ENCODE data around the gene MIA2. TPM values are rescaled to one million over a fixed set of nuclear protein-coding genes. Genes with fewer than 3 reads are reported as not detected.

The MIA2 gene
- total and polyA plus RNA-seq, 9 of the 15 experiments (the other 6 are each of a cell fraction or from before 2014, with no cell fraction given) = 6.0 to 21.8 (median 12.8) TPM

GRCh38 chr14:39268393-39268792 is 34.7 kb downstream of the MIA2 start:
- peak overlapping the region; percentile 20 to 94; a peak in 2 of 4 replicates for H3K9ac ChIP-seq (ENCODE audit: insufficient read depth in 1 of 2, low read depth in 2 of 2, low read length in 2 of 2)
- BruUV-seq (replicated peaks) = no TSS peak
- peak in 1 of 4 experiments; percentile 43 for DNase-seq (ENCODE audit: extremely low read depth in 1 of 4, low spot score in 3 of 4)
- no peak for TF ChIP-seq STAG1 (CRISPR knock-in tag; IDR thresholded peaks at IDR 0.05; ENCODE audit: borderline replicate concordance)
- no peak for TF ChIP-seq SRSF3 (IDR thresholded peaks at IDR 0.05; ENCODE audit: insufficient read depth, low read length)
- no peak for TF ChIP-seq HDAC2 (IDR thresholded peaks at IDR 0.05)
- no peak for TF ChIP-seq ZBTB1 (CRISPR knock-in tag; IDR thresholded peaks at IDR 0.05; ENCODE audit: borderline replicate concordance, low read depth)
- TF ChIP-seq POLR3A (IDR thresholded peaks at IDR 0.05; ENCODE audit: borderline replicate concordance, extremely low read depth, insufficient read depth, insufficient read length) = no peak
- 0 out of 2 replicates have a peak, but pooled peaks have one; percentile 6 for TF ChIP-seq C11orf30 (IDR thresholded peaks at IDR 0.05; ENCODE audit: low read depth)
- no peak for TF ChIP-seq HSF4 (CRISPR knock-in tag; IDR thresholded peaks at IDR 0.05; ENCODE audit: borderline replicate concordance)
- TF ChIP-seq LCOR (CRISPR knock-in tag; IDR thresholded peaks at IDR 0.05) = no peak
- no peak for TF ChIP-seq THAP12 (CRISPR knock-in tag; IDR thresholded peaks at IDR 0.05)
- TF ChIP-seq ZEB2 (IDR thresholded peaks at IDR 0.05) = 0 out of 2 replicates have a peak, but pooled peaks have one; percentile 42
- TF ChIP-seq BCLAF1 (IDR thresholded peaks at IDR 0.05; ENCODE audit: borderline replicate concordance in 1 of 2, control insufficient read depth in 1 of 2, low read depth in 2 of 2, low read length in 1 of 2) = no peak
- TF ChIP-seq RAD21 (CRISPR knock-in tag; conservative IDR thresholded peaks at IDR 0.05 in 1 of 2, IDR thresholded peaks at IDR 0.05 in 1 of 2) = no peak
- no peak for TF ChIP-seq PCBP2 (IDR thresholded peaks at IDR 0.05; ENCODE audit: low read depth, low read length, poor library complexity, severe bottlenecking)
- peak; percentile 27 for TF ChIP-seq ZNF316 (IDR thresholded peaks at IDR 0.05)
- TF ChIP-seq TAF15 (IDR thresholded peaks at IDR 0.05; ENCODE audit: low read depth, low read length) = no peak
- TF ChIP-seq NR1H2 (CRISPR knock-in tag; IDR thresholded peaks at IDR 0.05) = no peak

More at GRCh38 chr14:39268393-39268792, 34.7 kb downstream of the MIA2 start:
- WGBS (ENCODE audit: insufficient coverage, low coverage, missing lambda C conversion rate) = 0% methylated on average over 2 of the region's 2 CpGs
- Histone ChIP-seq H2AFZ (ENCODE audit: low read depth, low read length) (no peak overlapping the region), H3K4me2 (ENCODE audit: insufficient read depth, low read length) (peak overlapping the region; percentile 89), H3K9me3 (replicated peaks; ENCODE audit: control insufficient read depth, insufficient read depth, low read depth, low read length) (peaks cover 6% of the 10 kb centered on the region; the same call in 1 of the 2 replicates), H3K4me1 (replicated peaks in 1 of 2; ENCODE audit: control insufficient read depth in 2 of 2, insufficient read depth in 2 of 2, low read length in 2 of 2) (peaks cover 11 to 16% of the 10 kb centered on the region in 2 experiments; a peak in 4 of 5 replicates), H3K9me1 (ENCODE audit: control insufficient read depth, insufficient read depth, low read length) (no peaks in the 10 kb centered on the region), H3K27me3 (ENCODE audit: control insufficient read depth in 2 of 2, insufficient read depth in 2 of 2, low read length in 2 of 2) (no peaks in the 10 kb centered on the region), H4K20me1 (replicated peaks; ENCODE audit: control insufficient read depth, insufficient read depth, low read length) (no peaks in the 10 kb centered on the region), H3K4me3 (peak overlapping the region; percentile 67), H3K36me3 (ENCODE audit: control insufficient read depth, insufficient read depth, low read length) (no peaks in the 10 kb centered on the region), H3K27ac (ENCODE audit: extremely low read depth, low read depth, low read length) (no peak overlapping the region), H3K79me2 (ENCODE audit: control insufficient read depth, insufficient read depth, low read length) (peaks cover 63% of the 10 kb centered on the region)
- no peak for FAIRE-seq
- intact Hi-C loops (cut with micrococcal nuclease) (loop anchor here (10.0 kb wide), 1 partner anchor 94 kb away; the partner anchor contains the start of genes PNN and TRAPPC6B), in situ Hi-C loops (cut with MboI) (no loop called here)
- CTCF ChIA-PET (ENCODE audit: low intra/inter-chr PET ratio) = no interaction called here
- POLR2A ChIA-PET = interaction anchor here (1.3 kb wide), 1 partner anchor 93 kb away, joined by 5 read pairs; the partner anchor contains the start of gene PNN
- ATAC-seq = peak; percentile 58
